DOHH2 (cell line): ENCODE measurements around the gene RBM17.

Experiments used
- EZH2phosphoT487 ChIP-seq: fragments of 200-600 bp; sonication (generic); IDR thresholded peaks from 2 replicates; pipeline ENCODE4 v1.6.1; 2017; ENCODE audit warnings: borderline replicate concordance, mild to moderate bottlenecking, antibody characterized with exemption, low read length, moderate library complexity, mixed read lengths
- TF ChIP-seq, protein P1 (sequence below): fragments of 200-600 bp; sonication (generic); IDR thresholded peaks from one replicate; pipeline ENCODE4 v1.5.1; 2014; ENCODE audit warnings: antibody characterized with exemption, mild to moderate bottlenecking, low read depth, low read length; ENCODE audit not compliant: poor library complexity, severe bottlenecking

- TF ChIP-seq EZH2phosphoT487: no peak
- TF ChIP-seq, protein P1, sequence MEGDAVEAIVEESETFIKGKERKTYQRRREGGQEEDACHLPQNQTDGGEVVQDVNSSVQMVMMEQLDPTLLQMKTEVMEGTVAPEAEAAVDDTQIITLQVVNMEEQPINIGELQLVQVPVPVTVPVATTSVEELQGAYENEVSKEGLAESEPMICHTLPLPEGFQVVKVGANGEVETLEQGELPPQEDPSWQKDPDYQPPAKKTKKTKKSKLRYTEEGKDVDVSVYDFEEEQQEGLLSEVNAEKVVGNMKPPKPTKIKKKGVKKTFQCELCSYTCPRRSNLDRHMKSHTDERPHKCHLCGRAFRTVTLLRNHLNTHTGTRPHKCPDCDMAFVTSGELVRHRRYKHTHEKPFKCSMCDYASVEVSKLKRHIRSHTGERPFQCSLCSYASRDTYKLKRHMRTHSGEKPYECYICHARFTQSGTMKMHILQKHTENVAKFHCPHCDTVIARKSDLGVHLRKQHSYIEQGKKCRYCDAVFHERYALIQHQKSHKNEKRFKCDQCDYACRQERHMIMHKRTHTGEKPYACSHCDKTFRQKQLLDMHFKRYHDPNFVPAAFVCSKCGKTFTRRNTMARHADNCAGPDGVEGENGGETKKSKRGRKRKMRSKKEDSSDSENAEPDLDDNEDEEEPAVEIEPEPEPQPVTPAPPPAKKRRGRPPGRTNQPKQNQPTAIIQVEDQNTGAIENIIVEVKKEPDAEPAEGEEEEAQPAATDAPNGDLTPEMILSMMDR: no peak
These were observed 43.5 kb upstream of the RBM17 start for GRCh38 chr10:6045314-6045848.
